Measurements from ENCODE around the gene WDR36. TPM values are rescaled to one million over a fixed set of nuclear protein-coding genes. Genes with fewer than 3 reads are reported as not detected.

WDR36 gene
- total and polyA plus RNA-seq, 2 experiments from 2014 or later = 14.1 to 14.9 TPM

DNA sequence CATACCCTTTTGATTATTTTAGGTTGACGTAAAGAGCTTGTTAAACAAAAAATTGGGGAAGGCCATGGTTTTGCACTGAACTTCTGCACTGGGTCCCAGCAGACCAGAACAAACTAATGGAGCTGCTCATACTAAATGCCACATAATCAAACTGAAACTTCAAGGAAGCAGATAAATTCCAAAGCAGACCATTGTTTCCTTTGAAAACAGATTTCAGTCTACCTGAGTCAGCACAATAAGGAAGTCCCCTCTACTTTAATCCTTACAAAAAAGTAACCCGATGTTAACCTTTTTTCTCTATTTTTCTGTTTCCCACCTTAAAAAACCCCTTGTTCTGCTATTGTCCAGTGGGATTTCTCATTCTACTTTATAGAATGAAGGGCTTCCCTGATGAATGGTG lies 39.2 kb downstream of the WDR36 start:
- H3K36me3 ChIP-seq = peaks cover 14% of the 10 kb centered on the region
- H3K27me3 ChIP-seq = no peaks in the 10 kb centered on the region
- H3K4me3 ChIP-seq = no peak overlapping the region
- TF ChIP-seq, protein P1, sequence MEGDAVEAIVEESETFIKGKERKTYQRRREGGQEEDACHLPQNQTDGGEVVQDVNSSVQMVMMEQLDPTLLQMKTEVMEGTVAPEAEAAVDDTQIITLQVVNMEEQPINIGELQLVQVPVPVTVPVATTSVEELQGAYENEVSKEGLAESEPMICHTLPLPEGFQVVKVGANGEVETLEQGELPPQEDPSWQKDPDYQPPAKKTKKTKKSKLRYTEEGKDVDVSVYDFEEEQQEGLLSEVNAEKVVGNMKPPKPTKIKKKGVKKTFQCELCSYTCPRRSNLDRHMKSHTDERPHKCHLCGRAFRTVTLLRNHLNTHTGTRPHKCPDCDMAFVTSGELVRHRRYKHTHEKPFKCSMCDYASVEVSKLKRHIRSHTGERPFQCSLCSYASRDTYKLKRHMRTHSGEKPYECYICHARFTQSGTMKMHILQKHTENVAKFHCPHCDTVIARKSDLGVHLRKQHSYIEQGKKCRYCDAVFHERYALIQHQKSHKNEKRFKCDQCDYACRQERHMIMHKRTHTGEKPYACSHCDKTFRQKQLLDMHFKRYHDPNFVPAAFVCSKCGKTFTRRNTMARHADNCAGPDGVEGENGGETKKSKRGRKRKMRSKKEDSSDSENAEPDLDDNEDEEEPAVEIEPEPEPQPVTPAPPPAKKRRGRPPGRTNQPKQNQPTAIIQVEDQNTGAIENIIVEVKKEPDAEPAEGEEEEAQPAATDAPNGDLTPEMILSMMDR (IDR thresholded peaks at IDR 0.05; ENCODE audit: low read depth, low read length) = no peak
- H3K4me1 ChIP-seq (ENCODE audit: low read depth) = no peaks in the 10 kb centered on the region
- no peaks in the 10 kb centered on the region for H3K9me3 ChIP-seq (ENCODE audit: low read depth)
- no peak for DNase-seq (ENCODE audit: low read depth in 1 of 2, low spot score in 1 of 2)
- no peak overlapping the region for H3K27ac ChIP-seq

DNA sequence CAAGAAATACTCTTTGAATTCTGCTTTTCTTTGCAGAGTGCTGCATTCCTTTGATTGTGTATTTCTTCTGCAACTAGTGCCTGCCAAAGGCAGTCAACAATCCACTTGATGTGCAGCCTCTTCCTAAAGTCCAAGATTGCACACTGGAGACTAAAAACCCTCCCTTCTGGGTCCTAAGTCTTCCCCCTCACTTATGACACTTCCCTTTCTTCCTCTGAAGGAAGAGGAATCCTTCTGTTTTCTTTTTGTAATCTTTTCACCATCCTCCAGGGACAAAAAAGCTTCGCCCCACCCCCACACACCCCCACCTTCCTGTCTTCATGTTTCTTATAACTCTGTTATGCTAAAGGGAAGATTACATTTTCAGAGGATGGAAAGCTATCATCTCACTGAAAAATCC lies 39.9 kb downstream of the WDR36 start:
- Histone ChIP-seq H3K4me3 (no peak overlapping the region), H3K9me3 (ENCODE audit: low read depth) (no peaks in the 10 kb centered on the region), H3K27me3 (no peaks in the 10 kb centered on the region), H3K27ac (no peak overlapping the region), H3K36me3 (peaks cover 7% of the 10 kb centered on the region), H3K4me1 (ENCODE audit: low read depth) (no peaks in the 10 kb centered on the region)
- peak in 1 of 2 donors; percentile 26 for DNase-seq (ENCODE audit: low read depth in 1 of 2, low spot score in 1 of 2)
- TF ChIP-seq, protein P1 (IDR thresholded peaks at IDR 0.05; ENCODE audit: low read depth, low read length) = no peak

DNA sequence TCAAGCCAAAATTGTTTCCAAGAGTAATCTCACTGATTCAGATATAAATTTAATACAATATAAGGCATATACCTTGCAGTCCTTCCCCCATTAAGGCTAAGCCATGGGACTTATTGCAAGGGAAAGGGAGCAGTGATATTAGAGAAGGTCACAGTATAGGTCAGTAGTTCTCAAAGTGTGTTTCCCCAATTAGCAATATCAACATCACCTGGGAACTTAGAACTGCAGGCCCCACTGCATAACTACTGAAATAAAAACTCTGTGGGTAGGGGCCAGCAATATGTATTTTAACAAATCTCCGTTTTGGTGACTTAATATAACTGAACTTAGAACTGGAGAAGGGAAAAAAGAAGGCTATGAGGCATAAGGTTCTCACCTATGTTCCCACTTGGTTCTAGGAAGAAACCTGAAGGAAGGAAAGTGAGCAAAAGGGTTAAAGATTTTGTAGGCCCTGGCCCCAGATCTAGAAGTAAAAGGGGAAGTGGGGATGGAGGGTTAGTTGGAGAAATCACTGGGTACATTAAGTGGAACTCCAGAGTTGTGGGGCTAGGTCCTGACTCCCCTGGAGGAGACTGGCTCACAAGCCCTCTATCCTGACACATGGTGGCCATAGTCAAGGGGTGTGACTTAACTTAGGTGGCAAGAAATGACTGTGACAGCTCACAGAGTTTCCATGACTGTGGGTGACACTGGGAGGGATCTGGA lies 40.7 kb downstream of the WDR36 start:
- Histone ChIP-seq H3K27ac (no peak overlapping the region), H3K36me3 (peaks cover 4% of the 10 kb centered on the region), H3K4me1 (ENCODE audit: low read depth) (no peaks in the 10 kb centered on the region), H3K9me3 (ENCODE audit: low read depth) (no peaks in the 10 kb centered on the region), H3K4me3 (no peak overlapping the region), H3K27me3 (no peaks in the 10 kb centered on the region)
- DNase-seq (ENCODE audit: low read depth in 1 of 2, low spot score in 1 of 2) = no peak
- TF ChIP-seq, protein P1 (IDR thresholded peaks at IDR 0.05; ENCODE audit: low read depth, low read length) = no peak

DNA sequence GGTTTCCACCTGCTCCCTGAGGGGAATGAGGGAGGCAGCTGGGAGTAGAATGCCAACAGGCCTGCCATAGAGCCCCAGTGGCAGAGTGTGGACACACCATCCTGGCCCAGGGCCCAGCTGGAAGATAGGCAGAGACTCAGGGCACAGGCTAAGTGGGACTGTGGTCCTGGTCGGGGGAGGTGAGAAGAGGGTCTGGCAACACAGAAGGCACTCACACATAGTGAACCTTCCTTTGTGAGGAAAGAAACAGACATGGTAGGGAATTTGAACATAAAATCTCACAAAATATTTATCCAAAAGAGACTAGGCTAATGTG lies 41.2 kb downstream of the WDR36 start:
- Histone ChIP-seq H3K27me3 (no peaks in the 10 kb centered on the region), H3K27ac (no peak overlapping the region), H3K4me1 (ENCODE audit: low read depth) (no peaks in the 10 kb centered on the region), H3K4me3 (no peak overlapping the region), H3K9me3 (ENCODE audit: low read depth) (no peaks in the 10 kb centered on the region), H3K36me3 (peaks cover 4% of the 10 kb centered on the region)
- TF ChIP-seq, protein P1 (IDR thresholded peaks at IDR 0.05; ENCODE audit: low read depth, low read length) = no peak
- no peak for DNase-seq (ENCODE audit: low read depth in 1 of 2, low spot score in 1 of 2)

DNA sequence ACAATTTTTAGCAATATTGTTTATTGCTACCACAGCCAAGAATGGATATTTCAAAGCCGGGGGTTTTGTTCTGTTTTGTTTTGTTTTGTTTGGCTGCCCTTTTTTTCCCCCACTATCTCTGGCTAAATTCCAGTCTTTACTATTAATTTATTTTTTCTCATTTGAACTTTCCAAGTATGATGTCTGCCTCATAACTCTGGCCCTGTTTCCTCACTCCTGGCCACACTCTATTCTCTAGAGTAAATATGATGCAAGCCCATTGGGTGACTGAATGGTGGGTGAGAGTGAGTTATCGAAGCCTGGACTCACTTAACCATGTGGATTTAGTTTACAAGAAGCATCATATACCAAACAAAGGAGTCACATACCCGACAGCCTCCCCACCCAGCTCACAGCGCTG lies 41.9 kb downstream of the WDR36 start:
- Histone ChIP-seq H3K9me3 (ENCODE audit: low read depth) (no peaks in the 10 kb centered on the region), H3K4me3 (no peak overlapping the region), H3K27me3 (no peaks in the 10 kb centered on the region), H3K27ac (no peak overlapping the region), H3K36me3 (peaks cover 2% of the 10 kb centered on the region), H3K4me1 (ENCODE audit: low read depth) (no peaks in the 10 kb centered on the region)
- TF ChIP-seq, protein P1 (IDR thresholded peaks at IDR 0.05; ENCODE audit: low read depth, low read length) = no peak
- peak in 1 of 2 donors; percentile 84 for DNase-seq (ENCODE audit: low read depth in 1 of 2, low spot score in 1 of 2)
